ENCODE data around the gene ZGPAT.

GRCh38 chr20:63660622-63661021 is 47.2 kb upstream of the ZGPAT start:
- TF ChIP-seq ZNF274 (IDR thresholded peaks at IDR 0.05; ENCODE audit: low read depth, low read length) (no peak), YY1 (IDR thresholded peaks at IDR 0.05; ENCODE audit: insufficient read depth, insufficient read length) (no peak)
